ENCODE data around the gene C11orf42.
A peak's percentile ranks its signal among the peaks of the same experiment; 100 is the strongest.

Gene C11orf42

GRCh38 chr11:6205366-6205765 lies at the start of gene C11orf42:
Gene C11orf42, plus strand, starts transcription at chr11:6205557. Its CDS starts 59 bp downstream, at chr11:6205616.
- no peak for DNase-seq

GRCh38 chr11:6156628-6157359 lies 48.6 kb upstream of the C11orf42 start:
- DNase-seq = no peak

GRCh38 chr11:6170226-6170625 lies 35.1 kb upstream of the C11orf42 start, which contains the start of gene OR52B2:
Gene OR52B2, minus strand, starts transcription at chr11:6170326. Its CDS starts 0 bp downstream, at chr11:6170326.
- no peak for DNase-seq

- no peak for DNase-seq
Observed at GRCh38 chr11:6175440-6175839, 29.9 kb upstream of the C11orf42 start.

- no peak for DNase-seq
Observed at GRCh38 chr11:6191742-6192141, 13.6 kb upstream of the C11orf42 start.

- no peak for DNase-seq
Observed at GRCh38 chr11:6194065-6194581, 11.2 kb upstream of the C11orf42 start.

- no peak for DNase-seq
Observed at GRCh38 chr11:6196396-6196795, 9.0 kb upstream of the C11orf42 start.

- no peak for DNase-seq
Observed at GRCh38 chr11:6197466-6198200, 7.7 kb upstream of the C11orf42 start.

- DNase-seq = no peak
Observed at GRCh38 chr11:6199174-6199810, 6.1 kb upstream of the C11orf42 start, which contains the start of gene OR52W1. Gene OR52W1, plus strand, starts transcription at chr11:6199224. Its CDS starts 0 bp downstream, at chr11:6199224.

- DNase-seq = no peak
Observed at GRCh38 chr11:6200975-6201374, 4.4 kb upstream of the C11orf42 start.

GRCh38 chr11:6201481-6201880 lies 3.9 kb upstream of the C11orf42 start:
- no peak for DNase-seq

GRCh38 chr11:6202041-6202440 lies 3.3 kb upstream of the C11orf42 start:
- DNase-seq = no peak

GRCh38 chr11:6203327-6203726 lies 2.0 kb upstream of the C11orf42 start:
- no peak for DNase-seq

GRCh38 chr11:6204706-6205105 lies 651 bp upstream of the C11orf42 start:
- no peak for DNase-seq

- DNase-seq = no peak
Observed at GRCh38 chr11:6206456-6207180, 1.3 kb downstream of the C11orf42 start.

GRCh38 chr11:6209801-6210200 lies 4.4 kb downstream of the C11orf42 start:
- no peak for DNase-seq

GRCh38 chr11:6210274-6210955 lies 5.1 kb downstream of the C11orf42 start:
- no peak for DNase-seq

GRCh38 chr11:6214530-6214929 lies 9.2 kb downstream of the C11orf42 start:
- DNase-seq = no peak

GRCh38 chr11:6216501-6216900 lies 11.1 kb downstream of the C11orf42 start:
- no peak for DNase-seq

GRCh38 chr11:6217722-6218121 lies 12.4 kb downstream of the C11orf42 start:
- no peak for DNase-seq

GRCh38 chr11:6219359-6219758 lies 14.0 kb downstream of the C11orf42 start:
- peak; percentile 81 for DNase-seq

GRCh38 chr11:6223854-6224253 lies 18.5 kb downstream of the C11orf42 start:
- DNase-seq = no peak

All from amniotic stem cell (primary cell).